Measurements from ENCODE around the gene TERC. TPM values are rescaled to one million over a fixed set of nuclear protein-coding genes. Genes with fewer than 3 reads are reported as not detected.

TERC gene
- total RNA-seq, 1 donor from 2014 or later = 3.8 TPM

DNA sequence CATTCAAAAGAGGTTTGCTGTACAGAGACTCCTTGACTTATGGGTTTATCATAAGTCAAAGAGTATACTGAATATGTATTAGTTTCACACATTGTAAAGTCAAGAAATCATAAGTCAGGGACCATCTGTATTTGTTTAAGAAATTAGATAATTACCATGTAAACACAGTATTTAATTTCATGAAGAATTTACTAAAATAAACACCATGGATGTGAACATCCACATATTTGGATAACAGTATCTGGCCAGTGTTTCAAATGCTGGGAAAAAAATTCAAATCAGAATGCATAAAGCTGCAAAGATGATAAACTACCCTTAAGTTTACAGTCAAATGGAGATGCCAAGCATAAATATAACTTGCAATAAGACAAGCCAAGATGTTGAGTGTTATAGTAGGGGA, 25.4 kb upstream of the TERC start:
- no peaks in the 10 kb centered on the region for H3K4me1 ChIP-seq
- no peak overlapping the region for H3K4me3 ChIP-seq
- intact Hi-C loops (cut with micrococcal nuclease) = no loop called here
- H3K27ac ChIP-seq (replicated peaks) = no peak overlapping the region
- no peak for DNase-seq
- TF ChIP-seq, protein P1, sequence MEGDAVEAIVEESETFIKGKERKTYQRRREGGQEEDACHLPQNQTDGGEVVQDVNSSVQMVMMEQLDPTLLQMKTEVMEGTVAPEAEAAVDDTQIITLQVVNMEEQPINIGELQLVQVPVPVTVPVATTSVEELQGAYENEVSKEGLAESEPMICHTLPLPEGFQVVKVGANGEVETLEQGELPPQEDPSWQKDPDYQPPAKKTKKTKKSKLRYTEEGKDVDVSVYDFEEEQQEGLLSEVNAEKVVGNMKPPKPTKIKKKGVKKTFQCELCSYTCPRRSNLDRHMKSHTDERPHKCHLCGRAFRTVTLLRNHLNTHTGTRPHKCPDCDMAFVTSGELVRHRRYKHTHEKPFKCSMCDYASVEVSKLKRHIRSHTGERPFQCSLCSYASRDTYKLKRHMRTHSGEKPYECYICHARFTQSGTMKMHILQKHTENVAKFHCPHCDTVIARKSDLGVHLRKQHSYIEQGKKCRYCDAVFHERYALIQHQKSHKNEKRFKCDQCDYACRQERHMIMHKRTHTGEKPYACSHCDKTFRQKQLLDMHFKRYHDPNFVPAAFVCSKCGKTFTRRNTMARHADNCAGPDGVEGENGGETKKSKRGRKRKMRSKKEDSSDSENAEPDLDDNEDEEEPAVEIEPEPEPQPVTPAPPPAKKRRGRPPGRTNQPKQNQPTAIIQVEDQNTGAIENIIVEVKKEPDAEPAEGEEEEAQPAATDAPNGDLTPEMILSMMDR (IDR thresholded peaks at IDR 0.05; ENCODE audit: borderline replicate concordance) = no peak
- no peaks in the 10 kb centered on the region for H3K27me3 ChIP-seq (ENCODE audit: low read depth)
- H3K36me3 ChIP-seq = peaks cover 56% of the 10 kb centered on the region
- H3K9me3 ChIP-seq (replicated peaks) = no peaks in the 10 kb centered on the region

DNA sequence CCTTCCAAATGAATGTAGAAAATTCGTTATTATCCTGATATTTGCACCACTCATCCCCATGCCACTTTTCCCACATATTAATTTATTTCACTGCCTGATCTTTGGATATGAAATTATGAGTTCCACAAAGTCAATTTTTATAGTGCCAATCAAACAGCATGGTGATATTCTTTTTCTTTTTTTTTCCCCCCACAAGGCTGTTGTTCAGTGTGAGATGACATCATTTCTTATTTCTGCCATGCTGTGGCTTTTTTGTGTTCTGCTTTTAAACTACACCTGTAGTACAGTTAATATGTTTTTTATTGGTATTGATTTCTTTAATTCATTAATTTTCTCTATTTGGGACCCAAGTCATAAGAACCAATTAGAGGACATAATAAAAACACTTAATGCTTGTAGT, 22.9 kb upstream of the TERC start:
- Histone ChIP-seq H3K27ac (replicated peaks) (no peak overlapping the region), H3K27me3 (ENCODE audit: low read depth) (no peaks in the 10 kb centered on the region), H3K4me3 (no peak overlapping the region), H3K4me1 (no peaks in the 10 kb centered on the region), H3K9me3 (replicated peaks) (no peaks in the 10 kb centered on the region), H3K36me3 (peaks cover 73% of the 10 kb centered on the region)
- TF ChIP-seq, protein P1 (IDR thresholded peaks at IDR 0.05; ENCODE audit: borderline replicate concordance) = no peak
- DNase-seq = no peak
- intact Hi-C loops (cut with micrococcal nuclease) = no loop called here

DNA sequence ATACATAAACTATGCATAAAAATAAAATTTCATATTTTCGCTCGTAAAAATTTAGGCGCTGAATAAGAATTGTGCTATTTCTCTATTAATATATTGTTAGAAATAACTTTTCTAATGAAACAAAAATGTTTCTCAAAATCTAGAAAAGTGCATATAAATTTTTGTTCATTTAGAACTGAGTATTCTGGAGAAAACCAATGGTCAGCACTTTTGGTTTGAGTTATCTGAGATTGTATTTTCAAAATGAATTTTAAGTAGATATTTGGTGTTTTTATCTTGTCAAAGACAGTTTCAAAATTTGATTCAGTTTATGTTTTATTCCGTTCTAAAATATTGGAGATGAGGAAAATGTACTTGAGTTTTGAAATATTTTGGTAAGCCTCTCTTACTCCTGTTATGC, 22.3 kb upstream of the TERC start:
- Histone ChIP-seq H3K4me3 (no peak overlapping the region), H3K27ac (replicated peaks) (no peak overlapping the region), H3K27me3 (ENCODE audit: low read depth) (no peaks in the 10 kb centered on the region), H3K36me3 (peaks cover 75% of the 10 kb centered on the region), H3K4me1 (peaks cover 3% of the 10 kb centered on the region), H3K9me3 (replicated peaks) (no peaks in the 10 kb centered on the region)
- intact Hi-C loops (cut with micrococcal nuclease) = no loop called here
- no peak for DNase-seq
- TF ChIP-seq, protein P1 (IDR thresholded peaks at IDR 0.05; ENCODE audit: borderline replicate concordance) = no peak

DNA sequence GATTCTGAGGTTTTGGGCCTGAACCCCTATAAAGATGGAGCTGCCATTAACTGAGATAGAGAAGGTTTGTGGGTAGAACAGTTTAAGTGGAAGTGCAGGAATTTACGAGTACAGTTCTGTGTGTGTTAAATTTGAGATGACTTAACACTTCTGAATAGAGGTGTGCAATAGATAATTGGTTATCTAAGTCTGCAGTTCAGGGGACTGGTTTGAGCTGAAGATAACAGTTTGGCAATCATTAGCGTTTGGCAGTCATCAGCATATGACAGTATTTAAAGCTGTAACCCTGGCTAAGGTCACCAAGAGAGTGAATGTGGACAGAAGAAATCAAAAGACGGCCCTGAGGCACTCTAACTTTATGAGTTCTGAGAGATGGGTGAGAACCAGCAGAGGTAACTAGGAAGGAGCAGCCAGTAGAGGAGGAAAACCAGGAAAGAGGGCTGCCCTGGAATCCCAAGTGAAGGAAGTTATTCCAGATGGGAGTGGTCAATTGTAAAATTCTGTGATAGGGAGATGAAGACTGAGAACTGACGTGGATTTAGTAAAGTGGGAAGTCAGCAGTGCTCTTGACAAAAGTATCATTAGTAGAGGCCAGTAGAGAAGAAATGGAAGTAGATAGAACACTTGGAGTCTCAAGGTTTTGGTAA, 16.5 kb upstream of the TERC start:
- H3K27me3 ChIP-seq (ENCODE audit: low read depth) = no peaks in the 10 kb centered on the region
- intact Hi-C loops (cut with micrococcal nuclease) = no loop called here
- peaks cover 30% of the 10 kb centered on the region for H3K4me1 ChIP-seq
- H3K9me3 ChIP-seq (replicated peaks) = no peaks in the 10 kb centered on the region
- TF ChIP-seq, protein P1 (IDR thresholded peaks at IDR 0.05; ENCODE audit: borderline replicate concordance) = no peak
- no peak overlapping the region for H3K27ac ChIP-seq (replicated peaks)
- no peak overlapping the region for H3K4me3 ChIP-seq
- peaks cover 94% of the 10 kb centered on the region for H3K36me3 ChIP-seq
- no peak for DNase-seq

DNA sequence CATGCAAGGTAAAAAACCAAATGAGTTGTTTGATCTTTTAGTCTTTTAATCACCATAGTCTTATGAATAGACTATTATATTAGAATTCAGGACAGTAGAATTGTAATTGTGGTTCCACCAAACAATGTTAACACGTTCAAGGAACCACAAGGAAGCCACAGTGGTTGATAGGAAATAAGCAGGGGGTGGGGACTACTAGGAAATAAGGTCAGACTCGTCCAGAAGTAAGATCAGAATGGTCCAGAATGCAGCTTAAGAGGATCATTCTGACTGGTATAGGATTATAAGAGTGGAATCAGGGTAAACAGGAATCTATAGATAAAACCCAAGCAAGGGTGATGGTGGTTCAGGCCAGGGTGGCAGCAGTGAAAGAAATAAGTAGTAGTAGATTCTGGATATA, 15.9 kb upstream of the TERC start:
- H3K27ac ChIP-seq (replicated peaks) = no peak overlapping the region
- no peaks in the 10 kb centered on the region for H3K9me3 ChIP-seq (replicated peaks)
- peaks cover 36% of the 10 kb centered on the region for H3K4me1 ChIP-seq
- no peak for DNase-seq
- H3K36me3 ChIP-seq = peaks cover 94% of the 10 kb centered on the region
- TF ChIP-seq, protein P1 (IDR thresholded peaks at IDR 0.05; ENCODE audit: borderline replicate concordance) = no peak
- intact Hi-C loops (cut with micrococcal nuclease) = no loop called here
- H3K4me3 ChIP-seq = no peak overlapping the region
- H3K27me3 ChIP-seq (ENCODE audit: low read depth) = no peaks in the 10 kb centered on the region
